ENCODE results near the gene URB1. TPM values are rescaled to one million over a fixed set of nuclear protein-coding genes. Genes with fewer than 3 reads are reported as not detected.

The URB1 gene
- total RNA-seq, 8 experiments from 2014 or later: 6.5 to 40.6 (median 17.0) TPM

- no peak overlapping the region for H3K27ac ChIP-seq
- no peaks in the 10 kb centered on the region for H3K4me1 ChIP-seq (replicated peaks in 1 of 2)
- no peak overlapping the region for H3K4me3 ChIP-seq
- 100% methylated on average over 1 of the region's 1 CpG; no CpG with 5 or more reads in 5 of the 10 experiments for WGBS, 10 experiments
- in situ Hi-C loops (cut with MboI; ENCODE audit: low pct_unique_long_range_greater_than_20kb in 2 of 9, low sequenced_read_pairs in 9 of 9, unreplicated experiment in 9 of 9): no loop called here
- ATAC-seq (replicated peaks in 6 of 8): no peak
Measured at GRCh38 chr21:32303385-32303784, 89.4 kb downstream of the URB1 start.

- WGBS, 10 experiments: 86 to 100% (median 92%) methylated on average over 2 to 6 of the region's 6 CpGs; no CpG with 5 or more reads in 4 of the 10 experiments
- Histone ChIP-seq H3K4me1 (replicated peaks in 1 of 2) (no peaks in the 10 kb centered on the region), H3K4me3 (no peak overlapping the region), H3K27ac (no peak overlapping the region)
- no peak for ATAC-seq (replicated peaks in 6 of 8)
- in situ Hi-C loops (cut with MboI; ENCODE audit: low pct_unique_long_range_greater_than_20kb in 2 of 9, low sequenced_read_pairs in 9 of 9, unreplicated experiment in 9 of 9): no loop called here
Measured at GRCh38 chr21:32302560-32302959, 90.3 kb downstream of the URB1 start.

- Histone ChIP-seq H3K4me1 (replicated peaks in 1 of 2) (no peaks in the 10 kb centered on the region), H3K4me3 (no peak overlapping the region), H3K27ac (no peak overlapping the region)
- 40 to 100% (median 92%) methylated on average over 1 to 2 of the region's 2 CpGs; no CpG with 5 or more reads in 1 of the 10 experiments for WGBS, 10 experiments
- in situ Hi-C loops (cut with MboI; ENCODE audit: low pct_unique_long_range_greater_than_20kb in 2 of 9, low sequenced_read_pairs in 9 of 9, unreplicated experiment in 9 of 9): no loop called here
- no peak for ATAC-seq (replicated peaks in 6 of 8)
Measured at GRCh38 chr21:32301596-32301995, 91.2 kb downstream of the URB1 start.

GRCh38 chr21:32300117-32300681, 92.6 kb downstream of the URB1 start:
- in situ Hi-C loops (cut with MboI; ENCODE audit: low pct_unique_long_range_greater_than_20kb in 2 of 9, low sequenced_read_pairs in 9 of 9, unreplicated experiment in 9 of 9): no loop called here
- no peak for ATAC-seq (replicated peaks in 6 of 8)
- WGBS, 10 experiments: 77 to 100% (median 97%) methylated on average over 2 to 12 of the region's 41 CpGs; no CpG with 5 or more reads in 3 of the 10 experiments
- H3K4me3 ChIP-seq: no peak overlapping the region
- H3K27ac ChIP-seq: no peak overlapping the region
- no peaks in the 10 kb centered on the region for H3K4me1 ChIP-seq (replicated peaks in 1 of 2)

- H3K4me3 ChIP-seq: no peak overlapping the region
- in situ Hi-C loops (cut with MboI; ENCODE audit: low pct_unique_long_range_greater_than_20kb in 2 of 9, low sequenced_read_pairs in 9 of 9, unreplicated experiment in 9 of 9): no loop called here
- no peak overlapping the region for H3K27ac ChIP-seq
- H3K4me1 ChIP-seq (replicated peaks in 1 of 2): no peaks in the 10 kb centered on the region
- ATAC-seq (replicated peaks in 6 of 8): no peak
- WGBS, 10 experiments: 57 to 100% (median 92%) methylated on average over 2 to 6 of the region's 6 CpGs
Measured at GRCh38 chr21:32299695-32300094, 93.1 kb downstream of the URB1 start.

GRCh38 chr21:32298658-32299081, 94.1 kb downstream of the URB1 start, which contains the start of gene MRAP:
Gene MRAP, plus strand, starts transcription at chr21:32298855. Its CDS starts 117 bp downstream, at chr21:32298972.
- no peak within 1 kb of the TSS for H3K27ac ChIP-seq
- in situ Hi-C loops (cut with MboI; ENCODE audit: low pct_unique_long_range_greater_than_20kb in 2 of 9, low sequenced_read_pairs in 9 of 9, unreplicated experiment in 9 of 9): no loop called here
- 75 to 100% (median 89%) methylated on average over 1 to 10 of the region's 14 CpGs; no CpG with 5 or more reads in 2 of the 10 experiments for WGBS, 10 experiments
- no peak within 1 kb of the TSS for H3K4me3 ChIP-seq
- H3K4me1 ChIP-seq (replicated peaks in 1 of 2): no peaks in the 10 kb centered on the region
- ATAC-seq (replicated peaks in 6 of 8): no peak

GRCh38 chr21:32298148-32298559, 94.7 kb downstream of the URB1 start:
- WGBS, 10 experiments: 60 to 100% (median 92%) methylated on average over 1 to 6 of the region's 6 CpGs; no CpG with 5 or more reads in 2 of the 10 experiments
- in situ Hi-C loops (cut with MboI; ENCODE audit: low pct_unique_long_range_greater_than_20kb in 2 of 9, low sequenced_read_pairs in 9 of 9, unreplicated experiment in 9 of 9): no loop called here
- ATAC-seq (replicated peaks in 6 of 8): no peak

GRCh38 chr21:32297449-32297848, 95.4 kb downstream of the URB1 start:
- in situ Hi-C loops (cut with MboI; ENCODE audit: low pct_unique_long_range_greater_than_20kb in 2 of 9, low sequenced_read_pairs in 9 of 9, unreplicated experiment in 9 of 9): no loop called here
- 81 to 100% (median 94%) methylated on average over 1 to 7 of the region's 7 CpGs; no CpG with 5 or more reads in 3 of the 10 experiments for WGBS, 10 experiments
- ATAC-seq (replicated peaks in 6 of 8): no peak
- Histone ChIP-seq H3K27ac (no peak overlapping the region), H3K4me1 (replicated peaks in 1 of 2) (no peaks in the 10 kb centered on the region), H3K4me3 (no peak overlapping the region)

More at GRCh38 chr21:32298148-32298559, 94.7 kb downstream of the URB1 start:
- Histone ChIP-seq H3K27ac (no peak overlapping the region), H3K4me3 (no peak overlapping the region), H3K4me1 (replicated peaks in 1 of 2) (no peaks in the 10 kb centered on the region)

GRCh38 chr21:32285476-32285875, 107.3 kb downstream of the URB1 start:
- ATAC-seq (replicated peaks in 6 of 8): no peak
- 78 to 100% (median 94%) methylated on average over 2 to 4 of the region's 4 CpGs for WGBS, 10 experiments

GRCh38 chr21:32282992-32283391, 109.8 kb downstream of the URB1 start:
- H3K27ac ChIP-seq: no peak overlapping the region
- ATAC-seq (replicated peaks in 6 of 8): no peak
- no peak overlapping the region for H3K4me3 ChIP-seq
- in situ Hi-C loops (cut with MboI; ENCODE audit: low pct_unique_long_range_greater_than_20kb in 2 of 9, low sequenced_read_pairs in 9 of 9, unreplicated experiment in 9 of 9): no loop called here
- H3K4me1 ChIP-seq (replicated peaks in 1 of 2): peaks cover 4 to 5% of the 10 kb centered on the region in 2 donors
- WGBS, 10 experiments: 33 to 81% (median 77%) methylated on average over 1 to 6 of the region's 6 CpGs; no CpG with 5 or more reads in 4 of the 10 experiments

More at GRCh38 chr21:32285476-32285875, 107.3 kb downstream of the URB1 start:
- H3K4me3 ChIP-seq: no peak overlapping the region
- H3K4me1 ChIP-seq (replicated peaks in 1 of 2): no peaks in the 10 kb centered on the region
- in situ Hi-C loops (cut with MboI; ENCODE audit: low pct_unique_long_range_greater_than_20kb in 2 of 9, low sequenced_read_pairs in 9 of 9, unreplicated experiment in 9 of 9): no loop called here
- H3K27ac ChIP-seq: no peak overlapping the region

GRCh38 chr21:32281531-32281930, 111.3 kb downstream of the URB1 start:
- Histone ChIP-seq H3K27ac (no peak overlapping the region), H3K4me3 (no peak overlapping the region), H3K4me1 (replicated peaks in 1 of 2) (peaks cover 4 to 12% of the 10 kb centered on the region in 2 donors)
- in situ Hi-C loops (cut with MboI; ENCODE audit: low pct_unique_long_range_greater_than_20kb in 2 of 9, low sequenced_read_pairs in 9 of 9, unreplicated experiment in 9 of 9): no loop called here
- WGBS, 10 experiments: 77 to 100% (median 85%) methylated on average over 1 to 7 of the region's 7 CpGs; no CpG with 5 or more reads in 1 of the 10 experiments
- no peak for ATAC-seq (replicated peaks in 6 of 8)

GRCh38 chr21:32279377-32279680, 113.5 kb downstream of the URB1 start:
- 0 to 40% (median 17%) methylated on average over 1 to 9 of the region's 10 CpGs; no CpG with 5 or more reads in 4 of the 10 experiments for WGBS, 10 experiments

GRCh38 chr21:32278518-32279376, 114.1 kb downstream of the URB1 start, which contains the start of gene MIS18A:
Gene MIS18A, minus strand, starts transcription at chr21:32279049. Its CDS starts 35 bp downstream, at chr21:32279014.
- Histone ChIP-seq H3K4me1 (replicated peaks in 1 of 2) (peaks cover 4 to 12% of the 10 kb centered on the region in 2 donors), H3K27ac (peak within 1 kb of the TSS; percentile 33 to 60), H3K4me3 (peak within 1 kb of the TSS; percentile 66 to 84 (median 80))
- in situ Hi-C loops (cut with MboI; ENCODE audit: low pct_unique_long_range_greater_than_20kb in 2 of 9, low sequenced_read_pairs in 9 of 9, unreplicated experiment in 9 of 9): no loop called here
- WGBS, 10 experiments: 0% methylated on average over 3 to 6 of the region's 69 CpGs; no CpG with 5 or more reads in 6 of the 10 experiments
- ATAC-seq (replicated peaks in 6 of 8): peak; percentile 89 to 95 (median 92)

More at GRCh38 chr21:32279377-32279680, 113.5 kb downstream of the URB1 start:
- H3K4me1 ChIP-seq (replicated peaks in 1 of 2): peaks cover 4 to 12% of the 10 kb centered on the region in 2 donors
- peak in 2 of 8 experiments; percentile 1 for ATAC-seq (replicated peaks in 6 of 8)
- no peak overlapping the region for H3K27ac ChIP-seq
- H3K4me3 ChIP-seq: peak overlapping the region; percentile 66 to 84 (median 80)
- in situ Hi-C loops (cut with MboI; ENCODE audit: low pct_unique_long_range_greater_than_20kb in 2 of 9, low sequenced_read_pairs in 9 of 9, unreplicated experiment in 9 of 9): no loop called here

Data from motor neuron (in vitro differentiated cells).